Forelimb muscle (tissue), 1 donor: ENCODE measurements around the gene DNASE1L2. TPM values are rescaled to one million over a fixed set of nuclear protein-coding genes. Genes with fewer than 3 reads are reported as not detected.
A peak's percentile ranks its signal among the peaks of the same experiment; 100 is the strongest.

Source experiments
- DNase-seq: peaks from one replicate; pipeline ENCODE4 v3.0.0-alpha.2; 2013; ENCODE audit warnings: low read depth
- polyA plus RNA-seq: library from polyadenylated mRNA; unstranded; fragments of 120-200 nt; gene quantifications from one replicate; pipeline ENCODE4 v1.2.1, GENCODE V29; 2013; ENCODE audit not compliant: insufficient read length

The DNASE1L2 gene
- polyA plus RNA-seq, 1 donor: 1.1 TPM

DNA sequence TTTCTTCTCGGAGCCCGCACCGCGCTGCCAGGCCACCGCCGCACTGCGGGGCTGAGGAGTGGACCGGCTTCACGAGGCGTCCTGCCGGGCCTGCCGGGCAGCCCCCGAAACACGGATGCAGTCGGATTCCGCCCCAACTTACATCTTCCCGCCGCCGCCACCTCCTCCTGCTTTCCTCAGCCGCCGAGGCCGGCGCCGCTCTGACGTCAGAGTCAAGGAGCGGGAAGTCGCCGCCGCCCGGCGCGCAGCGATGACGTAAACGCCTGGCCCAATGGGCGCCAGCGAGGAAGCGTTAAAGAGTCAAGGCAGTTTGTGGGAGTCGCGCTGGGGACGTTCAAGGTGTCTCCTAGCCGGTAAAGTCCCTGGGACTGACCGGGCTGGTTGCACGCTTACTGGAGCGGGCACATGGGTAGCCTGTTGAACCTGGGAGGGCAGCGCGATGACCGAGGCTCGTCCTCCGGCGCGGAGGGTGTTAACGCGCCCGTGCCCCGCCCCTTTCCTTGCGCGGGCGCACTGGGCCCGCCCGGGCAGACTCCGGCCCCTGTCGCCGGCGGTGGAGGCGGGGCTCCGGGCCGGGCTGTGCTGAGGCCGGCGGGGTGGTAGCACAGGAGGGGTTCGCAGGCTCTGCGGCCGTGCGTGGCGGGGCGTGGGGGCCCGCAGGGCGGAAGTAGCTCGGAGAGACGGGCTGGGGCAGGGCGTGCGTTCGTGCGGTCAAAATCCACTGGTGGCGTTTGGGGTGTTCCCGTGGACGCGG, 31.8 kb downstream of the DNASE1L2 start, which contains the start of gene RNPS1:
Gene RNPS1 (minus strand): TSS at position 214 of the 754 bp plus-strand sequence. CDS start 3,483 bp downstream, outside the sequence.
- peak; percentile 91 for DNase-seq

DNA sequence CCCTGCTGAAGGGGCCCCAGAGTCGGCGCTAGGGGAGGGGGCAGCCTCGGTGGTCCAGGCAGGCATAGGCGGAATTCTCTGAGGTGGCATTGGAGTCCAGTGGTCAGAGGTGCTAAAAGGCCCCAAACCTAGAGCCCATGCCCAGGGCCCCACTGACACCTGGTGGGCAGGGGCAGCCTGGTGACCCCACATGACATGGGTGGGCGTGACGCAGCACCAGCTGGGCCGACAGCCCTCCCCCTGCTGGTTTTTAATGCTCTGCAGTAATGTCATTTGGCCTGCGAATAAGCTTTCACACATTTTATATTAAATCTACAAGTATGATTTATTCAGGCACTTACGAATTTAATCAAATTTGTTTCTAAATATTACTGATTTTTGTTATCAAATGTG, 33.8 kb downstream of the DNASE1L2 start:
- DNase-seq: no peak

DNA sequence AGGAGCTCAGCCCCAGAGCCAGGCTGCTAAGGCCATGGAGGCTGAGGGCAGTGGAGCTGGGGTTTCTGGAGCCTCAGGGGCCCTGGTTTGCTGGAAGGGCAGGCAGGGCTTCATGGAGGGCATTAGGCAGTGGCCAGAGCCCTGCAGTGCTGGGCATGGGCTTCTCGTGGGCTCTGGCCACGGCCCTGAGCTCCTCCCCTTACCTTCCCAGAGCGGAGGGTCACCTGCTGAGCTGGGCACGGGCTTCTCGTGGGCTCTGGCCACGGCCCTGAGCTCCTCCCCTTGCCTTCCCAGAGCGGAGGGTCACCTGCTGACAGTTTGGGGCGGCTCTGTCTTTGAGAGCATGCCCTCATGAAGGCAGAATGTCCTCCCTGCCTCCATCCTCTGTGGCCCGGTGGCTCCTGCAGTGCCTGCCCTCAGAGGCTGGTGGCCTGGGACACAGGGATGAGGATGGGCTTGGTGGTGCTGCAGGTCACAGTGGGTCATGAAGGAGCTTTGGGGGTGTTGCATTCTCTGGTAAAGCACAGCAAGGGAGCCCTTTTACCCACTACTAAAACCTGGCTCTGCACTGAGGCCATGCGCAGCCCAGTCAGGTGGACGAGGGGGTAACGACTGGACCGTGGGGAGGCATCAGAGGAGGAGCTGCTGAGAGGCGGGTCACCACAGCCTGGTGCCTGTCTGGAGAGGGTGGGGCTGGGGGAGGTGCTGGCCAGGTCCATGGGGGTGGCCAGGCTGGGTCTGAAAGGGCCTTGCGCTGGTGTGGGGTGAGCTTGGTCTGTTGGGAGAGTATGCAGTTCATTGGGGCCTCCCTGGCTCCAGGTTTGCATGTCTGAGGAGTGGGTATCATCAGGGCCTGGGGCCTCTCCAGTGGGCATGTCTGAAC, 34.6 kb downstream of the DNASE1L2 start:
- DNase-seq: no peak

DNA sequence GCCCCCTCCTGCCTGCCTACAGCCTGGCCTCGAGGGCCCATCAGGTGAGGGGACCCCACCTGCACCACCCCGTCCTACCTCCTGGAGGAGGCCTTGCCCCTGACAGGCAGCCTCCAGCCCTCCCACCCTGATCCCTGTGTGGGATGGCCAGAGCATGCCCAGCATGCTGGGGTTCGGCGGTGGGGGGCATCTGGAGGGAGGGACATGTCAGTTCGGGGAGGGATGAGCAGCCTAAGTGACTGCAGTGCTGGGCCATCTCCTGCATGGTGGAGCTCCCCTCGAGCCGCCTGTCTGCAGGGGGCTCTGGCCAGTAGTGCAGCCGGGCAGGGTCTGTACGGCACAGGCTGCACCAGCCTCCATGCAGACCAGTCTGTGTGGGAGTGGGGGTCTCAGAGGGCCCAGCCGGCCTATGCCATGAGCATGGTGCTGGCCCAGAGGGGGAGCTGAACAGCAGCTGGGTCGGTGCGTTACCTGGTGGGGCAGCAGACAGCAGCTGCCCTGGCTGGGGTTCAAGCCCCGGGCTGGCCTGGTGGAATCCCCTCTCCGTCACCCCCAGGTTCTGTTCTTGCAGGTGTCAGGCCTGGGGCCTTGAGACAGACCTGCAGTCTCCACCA, 35.7 kb downstream of the DNASE1L2 start:
- no peak for DNase-seq

DNA sequence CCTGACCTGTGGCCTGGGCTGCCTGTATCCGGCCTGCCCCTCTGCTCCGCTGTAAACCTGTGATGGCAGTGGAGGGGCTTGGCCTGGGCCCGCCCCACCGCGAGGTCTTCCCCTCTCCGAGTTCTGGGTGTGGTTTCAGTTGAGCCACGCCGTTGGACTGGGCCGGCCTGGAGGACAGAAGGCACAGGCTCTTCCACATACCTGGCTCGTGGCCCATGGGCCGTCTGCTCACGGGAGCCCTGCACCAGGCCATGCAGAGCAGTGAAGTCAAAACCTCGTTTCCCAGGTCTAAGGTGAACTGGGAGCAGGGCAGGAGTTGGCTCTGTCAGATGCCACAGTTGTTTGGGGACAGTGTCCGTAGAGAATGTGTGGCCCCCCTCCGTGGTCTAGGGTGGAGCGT, 37.2 kb downstream of the DNASE1L2 start:
- DNase-seq: no peak

DNA sequence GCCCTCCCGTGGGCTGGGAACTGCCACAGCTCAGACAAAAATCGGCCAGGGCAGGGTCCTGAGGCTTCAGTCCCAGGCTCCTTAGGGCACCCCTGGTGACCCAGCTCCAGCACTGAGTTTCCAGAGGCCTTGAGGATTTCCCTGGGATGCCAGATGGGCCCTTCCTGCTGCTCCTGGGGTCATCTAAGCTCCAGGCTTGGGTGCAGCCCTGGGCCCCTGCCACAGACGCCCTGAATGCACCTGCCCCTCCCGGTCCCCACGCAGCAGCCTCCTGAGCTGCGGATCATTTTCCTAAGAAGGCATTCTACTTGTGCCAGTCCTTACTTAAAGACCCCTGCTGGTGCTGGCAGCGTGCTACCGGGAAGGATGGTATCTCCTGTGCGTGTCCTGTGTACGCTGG, 37.7 kb downstream of the DNASE1L2 start:
- DNase-seq: no peak

DNA sequence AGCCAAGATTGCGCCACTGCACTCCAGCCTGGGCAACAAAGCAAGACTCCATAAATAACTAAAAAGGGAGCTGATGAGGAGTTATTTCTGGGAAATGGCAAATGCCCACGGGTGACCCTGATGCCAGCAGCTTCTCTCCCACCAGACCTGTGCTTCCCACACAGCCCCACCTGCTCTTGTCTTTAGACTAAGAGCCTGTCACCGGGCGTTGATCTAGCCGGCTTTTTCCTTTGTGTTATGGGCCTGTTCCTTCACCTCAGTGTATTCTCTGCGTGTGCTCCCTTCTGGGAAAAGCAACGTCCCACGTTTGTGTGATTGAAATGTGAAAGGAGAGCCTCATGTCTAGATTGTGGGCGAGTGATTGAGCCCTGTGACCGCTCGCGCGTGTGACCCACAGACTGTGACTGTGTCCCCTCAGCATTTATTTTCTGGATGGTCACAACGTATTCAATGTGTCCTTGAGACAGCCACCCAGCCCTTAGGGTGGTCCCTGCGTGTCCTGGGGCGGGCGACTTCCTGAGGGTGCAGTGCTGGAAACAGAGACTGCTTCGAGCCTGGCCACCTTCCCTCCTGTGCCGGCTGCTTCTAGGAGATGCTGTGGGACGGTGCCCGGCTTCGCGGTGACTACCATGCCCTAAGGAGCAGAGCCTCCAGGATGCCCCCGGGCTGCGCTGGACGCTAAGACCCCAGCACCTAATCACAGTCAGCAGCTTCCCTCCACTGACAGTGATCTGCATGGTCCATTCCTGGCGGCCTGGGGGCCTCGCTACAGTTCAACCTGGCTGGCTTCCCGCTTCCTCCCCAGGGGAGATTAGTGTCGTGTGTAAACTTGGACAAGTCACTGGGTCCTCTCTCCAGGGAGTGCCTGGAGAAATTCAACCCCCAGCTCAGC, 39.5 kb downstream of the DNASE1L2 start:
- DNase-seq: no peak

DNA sequence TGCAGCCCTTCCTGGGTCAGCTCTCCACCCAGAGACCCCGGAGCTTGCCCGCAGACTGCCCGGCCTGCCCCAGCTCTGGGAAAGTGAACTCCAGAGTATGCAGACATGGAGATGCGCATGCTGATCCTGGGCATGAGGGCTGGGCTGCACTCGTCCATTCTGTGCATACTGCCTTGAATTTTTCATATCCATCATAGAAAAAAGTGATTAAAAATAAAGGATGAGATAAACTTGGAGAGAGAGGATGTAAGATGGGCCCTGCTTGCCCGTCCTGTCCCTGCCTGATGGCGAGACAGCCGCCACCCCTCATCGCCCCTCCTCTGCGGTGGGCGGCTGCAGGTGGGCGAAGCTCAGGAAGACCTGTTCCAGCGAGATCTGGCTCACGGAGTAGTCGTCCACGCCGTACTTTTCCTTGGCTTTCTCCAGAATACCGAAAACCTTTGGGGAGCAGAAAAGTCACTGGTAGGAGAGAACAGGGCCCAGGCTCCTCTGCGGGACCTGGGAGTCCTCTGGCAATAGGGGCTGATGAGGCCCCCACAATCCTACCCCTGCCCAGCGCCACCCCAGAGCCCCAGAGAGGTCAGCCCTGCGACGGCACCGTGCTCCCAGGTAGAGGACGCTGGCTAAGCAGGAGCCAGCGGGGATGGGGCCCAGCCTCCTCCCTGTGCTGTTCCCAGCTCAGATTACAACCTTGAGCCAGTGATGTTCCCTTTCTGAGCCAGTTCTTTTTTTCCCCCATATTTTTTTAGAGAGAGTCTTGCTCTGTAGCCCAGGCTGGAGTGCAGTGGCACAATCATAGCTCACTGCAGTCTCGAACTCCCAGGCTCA, 40.3 kb downstream of the DNASE1L2 start:
- no peak for DNase-seq

DNA sequence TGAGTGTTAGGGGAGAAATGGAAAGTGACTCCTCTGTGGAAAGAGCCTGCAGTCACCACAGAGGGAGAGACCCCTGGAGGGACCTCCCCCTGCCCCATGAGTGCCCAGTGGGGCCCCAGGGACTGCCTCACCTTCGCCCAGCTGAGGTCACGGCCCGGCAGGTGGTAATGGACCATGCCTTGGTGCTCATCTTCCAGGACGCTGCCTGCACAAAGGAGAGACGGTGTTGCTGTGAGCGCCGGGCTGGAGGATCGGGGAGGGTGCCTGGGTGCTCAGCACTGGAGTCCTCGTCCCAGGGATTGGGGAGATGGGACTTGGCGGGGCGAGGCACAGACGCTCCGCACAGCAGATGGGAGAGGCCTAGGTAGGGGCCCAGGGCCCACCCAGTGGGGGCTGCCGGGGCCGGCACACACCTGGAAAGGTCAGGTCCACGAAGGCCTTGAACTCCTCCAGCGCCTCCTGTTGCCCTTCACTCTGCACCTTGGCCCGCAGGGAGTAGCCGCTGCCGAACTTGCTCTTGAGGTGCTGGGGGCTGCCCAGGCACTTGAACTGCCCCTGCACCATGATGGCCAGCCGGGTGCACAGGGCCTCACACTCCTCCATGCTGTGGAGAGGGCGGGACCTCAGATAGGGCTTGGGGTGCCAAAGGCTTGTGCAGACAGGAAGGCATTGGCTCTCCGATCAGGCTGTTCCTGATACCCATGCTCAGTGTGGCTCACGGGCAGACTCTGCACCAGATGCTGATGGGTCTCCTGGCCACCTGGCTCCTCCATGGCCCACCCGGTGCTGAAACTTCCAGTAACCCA, 41.4 kb downstream of the DNASE1L2 start:
- DNase-seq: no peak

DNA sequence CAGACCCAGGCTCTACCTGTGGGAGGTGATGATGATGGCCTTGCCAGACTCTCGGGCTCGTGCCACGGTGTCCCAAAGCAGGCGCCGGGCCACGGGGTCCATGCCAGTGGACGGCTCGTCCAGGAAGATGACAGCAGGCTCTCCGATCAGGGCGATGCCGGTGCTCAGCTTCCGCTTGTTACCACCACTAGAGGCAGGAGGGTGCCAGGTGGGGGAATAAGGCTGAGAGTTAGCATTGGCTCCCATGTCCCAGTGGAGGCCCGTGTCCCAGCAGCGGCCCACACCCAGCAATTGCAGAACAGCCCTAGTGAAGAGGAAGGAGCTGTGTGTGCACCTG, 42.0 kb downstream of the DNASE1L2 start:
- DNase-seq: no peak

DNA sequence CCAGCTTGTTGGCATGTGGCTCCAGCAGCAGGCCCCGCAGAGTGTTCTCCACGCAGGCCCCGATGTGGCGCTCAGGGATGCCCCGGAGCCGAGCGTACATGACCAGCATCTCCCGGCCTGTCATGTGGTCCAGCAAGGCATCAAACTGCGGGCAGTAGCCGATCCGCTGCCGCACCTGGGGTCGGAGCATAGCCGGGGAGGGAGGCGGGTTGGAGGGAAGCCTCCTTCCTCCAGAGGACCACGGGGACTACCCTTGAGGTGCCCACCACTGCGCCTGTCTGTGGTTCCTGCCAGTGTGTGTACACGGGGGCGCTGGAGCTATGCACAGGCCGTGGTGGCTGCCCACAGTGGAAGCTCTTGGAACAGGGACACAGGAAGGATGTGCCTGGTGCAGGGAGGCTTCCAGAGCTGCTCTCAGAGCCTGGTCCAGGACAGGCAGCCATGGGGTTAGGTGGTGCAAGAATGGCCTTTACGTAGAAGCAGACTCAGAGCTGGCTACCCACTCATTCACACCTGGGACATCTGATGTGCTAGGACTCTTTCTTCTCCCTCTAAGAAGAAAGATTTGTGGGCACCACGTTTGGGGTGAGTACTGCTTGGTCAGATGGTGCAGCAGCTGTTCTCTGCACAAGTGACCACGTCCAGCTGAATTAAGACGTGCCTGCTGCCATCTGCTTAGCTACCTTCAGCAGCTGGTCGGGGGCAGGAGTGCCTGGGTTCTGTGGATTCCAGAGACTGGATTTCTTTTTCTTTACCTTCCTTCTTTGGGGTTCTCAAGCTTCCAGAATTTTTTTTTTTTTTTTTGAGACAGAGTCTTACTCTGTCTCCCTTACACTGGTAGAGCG, 42.9 kb downstream of the DNASE1L2 start:
- DNase-seq: no peak

DNA sequence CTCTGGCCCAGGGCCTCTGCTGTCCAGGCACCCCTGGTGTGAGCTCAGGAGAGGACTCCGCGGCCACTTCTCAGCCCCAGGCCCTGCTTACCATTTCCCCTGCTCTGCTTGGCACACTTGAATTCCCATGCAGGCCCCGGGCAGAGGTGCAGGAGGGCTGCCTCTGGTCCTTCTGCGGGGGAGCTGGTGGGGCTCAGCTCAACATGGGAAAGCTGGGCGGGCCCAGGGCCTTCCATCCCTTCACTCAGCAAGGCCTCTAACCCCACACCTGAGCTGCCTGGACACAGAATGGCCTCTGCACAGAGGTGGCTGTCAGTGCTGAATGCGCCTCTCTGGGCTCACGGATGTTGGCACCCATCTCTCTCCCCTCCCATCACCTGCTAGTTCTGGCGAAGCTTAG, 44.2 kb downstream of the DNASE1L2 start:
- DNase-seq: no peak

DNA sequence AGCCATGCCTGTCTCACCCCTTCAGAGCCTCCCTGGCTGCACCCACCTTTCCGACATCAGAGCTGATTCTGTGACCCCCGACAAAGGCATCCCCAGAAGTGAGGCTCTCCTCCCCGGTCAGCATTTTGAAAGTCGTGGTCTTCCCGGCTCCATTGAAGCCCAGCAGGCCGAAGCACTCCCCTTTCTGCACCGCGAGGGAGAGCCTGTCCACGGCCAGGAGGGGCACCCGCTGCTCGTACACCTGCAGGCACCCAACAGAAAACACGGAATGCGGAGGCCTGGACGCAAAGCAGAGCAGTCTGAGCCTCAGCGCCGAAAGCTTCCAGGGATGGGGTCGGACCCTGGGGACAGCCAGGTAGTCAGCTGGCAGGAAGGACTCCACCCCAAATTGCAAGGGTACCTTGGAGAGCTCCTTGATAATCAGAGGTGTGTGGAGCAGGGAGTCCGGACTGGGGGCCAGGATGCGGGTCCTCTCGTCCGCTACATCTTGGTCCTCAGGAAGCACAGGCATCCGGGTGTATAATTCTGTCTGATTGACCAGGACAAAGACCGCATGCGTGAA, 44.8 kb downstream of the DNASE1L2 start:
- no peak for DNase-seq

DNA sequence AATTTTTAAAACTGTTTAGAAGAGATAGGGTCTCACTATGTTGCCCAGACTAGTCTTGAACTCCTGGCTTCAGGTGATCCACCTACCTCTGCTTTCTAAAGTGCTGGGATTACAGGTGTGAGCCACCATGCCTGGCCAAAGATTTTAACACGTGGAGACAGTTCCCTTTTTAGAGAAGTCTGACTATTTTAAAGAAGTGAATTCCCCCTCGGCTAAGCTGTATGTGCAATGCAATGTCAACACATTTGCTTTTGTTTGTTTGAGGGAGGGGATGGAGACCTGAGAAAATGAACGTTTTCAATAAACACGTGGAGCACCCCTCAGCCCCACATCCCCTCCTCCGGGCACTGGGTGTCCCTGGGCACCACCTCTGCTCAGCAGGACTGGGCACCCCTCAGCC, 46.0 kb downstream of the DNASE1L2 start:
- no peak for DNase-seq

DNA sequence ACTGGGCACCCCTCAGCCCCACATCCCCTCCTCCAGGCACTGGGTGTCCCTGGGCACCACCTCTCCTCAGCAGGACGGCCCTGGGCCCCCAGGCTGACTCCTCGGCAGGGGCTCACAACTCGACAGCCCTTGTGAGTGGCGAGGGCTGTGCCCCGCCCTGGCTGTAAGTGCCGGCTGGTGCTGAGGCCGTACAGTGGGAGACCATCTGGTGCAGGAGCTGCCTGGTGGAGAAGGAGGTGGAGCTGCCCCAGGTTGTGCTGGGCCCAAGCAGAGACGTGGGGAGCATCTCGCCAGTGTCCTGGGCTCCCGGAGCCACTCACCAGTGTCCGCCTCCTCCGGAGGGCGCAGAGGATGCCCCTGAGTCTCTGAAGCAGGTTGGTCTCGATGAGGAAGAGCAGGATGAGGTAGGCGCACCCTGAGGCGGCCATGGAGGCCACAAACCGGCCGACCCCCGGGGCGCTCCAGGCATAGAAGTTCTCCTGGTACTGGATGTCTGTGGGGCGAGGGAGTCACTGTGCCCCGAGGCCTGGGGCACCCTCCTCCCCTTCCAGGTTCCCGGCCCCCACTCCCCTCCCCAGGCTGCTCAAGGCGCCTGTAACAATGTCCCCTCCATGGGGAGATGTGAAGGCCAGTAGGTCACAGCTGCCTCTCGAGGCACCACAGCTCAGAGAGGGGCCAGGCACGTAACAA, 46.8 kb downstream of the DNASE1L2 start:
- no peak for DNase-seq

DNA sequence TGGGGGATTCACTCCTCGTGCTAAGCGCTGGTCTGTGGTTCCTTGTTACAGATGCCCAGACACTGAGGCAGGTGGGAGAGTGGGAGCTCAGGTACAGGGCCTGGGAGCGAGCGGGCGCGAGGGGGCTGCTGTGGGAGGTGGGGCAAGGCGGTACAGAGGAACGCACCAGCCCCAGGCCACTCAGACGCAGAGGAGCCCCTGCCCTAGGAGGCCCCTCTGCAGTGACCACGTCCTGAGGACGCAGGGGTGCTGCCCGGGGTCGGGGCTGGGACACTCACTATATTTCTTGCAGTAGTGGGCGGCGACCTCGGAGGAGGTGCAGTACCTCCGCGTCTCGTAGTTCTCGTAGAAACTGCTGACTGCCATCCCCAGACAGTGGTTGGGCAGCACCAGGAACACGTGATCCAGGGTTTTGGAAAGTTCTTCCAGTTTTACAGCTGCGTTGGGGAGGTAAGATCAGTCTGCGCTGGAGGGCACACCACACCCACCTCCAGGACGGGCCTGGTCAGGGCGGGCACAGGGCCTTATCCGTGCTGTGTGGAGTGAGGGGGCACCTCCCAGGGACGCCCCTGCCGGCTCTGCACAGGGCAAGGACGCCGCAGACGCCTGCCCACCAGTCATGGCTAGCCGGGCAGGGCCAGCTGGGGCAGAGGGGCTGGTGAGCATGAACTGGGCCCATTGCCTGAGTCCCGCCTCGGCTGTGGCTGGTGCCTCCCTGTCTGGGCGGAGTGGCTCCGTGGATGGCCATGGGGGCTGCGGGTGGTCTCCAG, 47.9 kb downstream of the DNASE1L2 start:
- DNase-seq: no peak
